Stimulated activated CD4-positive, alpha-beta T cell treated with anti-CD3 and anti-CD28 coated beads, Interleukin-4, amount 100 ng/mL, for 4 hours (primary cell): Measurements from ENCODE around the gene NDST1.
"Not testable (repeated sequence)": the region's sequence is repeated elsewhere in the genome, so short reads cannot be mapped to it uniquely, and the experiment has no call there.

Source experiments
- DNase-seq, 2 experiments: peaks; one replicate each; pipeline ENCODE4 v3.0.0-alpha.2; 2020

Gene NDST1

DNA sequence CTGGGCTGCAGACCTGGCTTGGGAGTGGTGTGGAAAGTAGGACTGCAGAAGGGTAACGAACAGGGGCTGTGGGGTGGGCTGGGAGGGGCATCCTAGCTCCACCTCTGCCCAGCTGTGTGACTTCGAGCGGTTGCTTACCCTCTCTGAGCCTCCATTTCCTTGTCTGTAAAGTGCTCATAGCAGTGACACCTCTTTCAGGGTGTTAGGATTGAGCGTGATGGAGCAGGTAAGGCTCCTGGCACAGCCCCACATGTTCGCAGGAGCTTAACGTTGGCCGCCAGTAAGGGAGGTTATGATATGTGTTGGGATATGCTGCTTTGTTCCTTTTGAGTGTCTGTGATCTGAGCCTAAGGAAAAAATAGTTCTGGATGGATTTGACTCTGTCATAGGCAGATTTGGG, 2.1 kb downstream of the NDST1 start:
- no peak for DNase-seq

DNA sequence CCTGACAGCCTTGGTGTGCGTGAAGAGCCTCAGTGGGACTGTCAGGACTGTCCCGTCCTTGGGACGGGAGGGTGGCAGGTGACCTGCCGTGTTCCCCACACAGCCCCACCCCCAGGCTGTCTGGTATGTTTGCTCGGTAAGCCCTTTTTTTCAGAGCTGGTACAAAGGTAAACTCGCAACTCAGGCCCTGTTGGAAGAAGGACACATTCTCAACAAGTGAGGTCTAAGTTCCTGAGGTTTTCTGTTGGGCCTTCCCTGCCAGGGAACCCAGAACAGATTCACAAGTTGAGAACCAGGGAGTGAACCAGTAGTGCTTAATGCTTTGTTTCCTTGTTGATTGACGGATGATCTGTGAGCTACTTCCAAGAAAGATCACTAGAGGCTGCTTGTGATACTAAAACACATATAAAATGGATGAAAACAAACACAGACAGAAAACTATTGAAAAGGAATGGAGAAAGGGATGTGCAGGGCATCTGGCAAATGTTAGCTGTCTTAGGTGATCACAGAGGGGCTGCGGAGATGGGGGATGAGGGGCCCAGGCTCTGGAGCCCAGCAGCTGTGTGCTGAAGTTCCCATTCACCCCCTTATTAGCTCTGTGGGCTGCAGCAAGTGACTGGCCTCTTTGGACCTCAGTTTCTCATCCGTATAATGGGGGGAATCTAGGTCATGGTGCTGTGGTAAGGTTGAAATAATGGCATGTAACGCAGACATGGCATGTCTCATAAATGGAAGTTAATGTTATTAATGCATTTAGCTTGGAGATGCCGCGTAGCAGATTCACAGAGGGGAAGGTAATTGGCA, 2.7 kb downstream of the NDST1 start:
- DNase-seq, result no peak

- no peak for DNase-seq
These were observed 3.8 kb downstream of the NDST1 start for GRCh38 chr5:150511578-150512367.

DNA sequence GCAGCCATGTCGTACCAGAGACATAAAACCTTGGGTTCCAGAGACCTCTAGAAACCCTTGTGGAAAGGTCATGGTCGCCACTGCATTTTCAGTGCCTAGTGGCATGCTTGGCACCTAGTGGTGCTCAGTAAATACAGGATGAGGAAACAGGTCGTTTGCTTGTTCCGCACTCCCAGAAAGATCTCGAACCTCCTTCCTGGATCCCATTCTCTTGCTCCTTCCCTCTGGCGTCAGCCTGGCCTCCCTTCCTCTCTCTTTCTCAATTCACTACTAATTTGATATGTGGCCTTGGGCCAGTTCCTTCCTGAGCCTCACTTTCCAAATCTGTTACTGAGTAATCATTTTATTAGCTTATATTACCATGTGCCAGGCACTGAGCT, 4.4 kb downstream of the NDST1 start:
- no peak for DNase-seq

- no peak for DNase-seq
These were observed 5.7 kb downstream of the NDST1 start for GRCh38 chr5:150513375-150514309.

GRCh38 chr5:150514708-150515211, 6.8 kb downstream of the NDST1 start:
- no peak for DNase-seq

DNA sequence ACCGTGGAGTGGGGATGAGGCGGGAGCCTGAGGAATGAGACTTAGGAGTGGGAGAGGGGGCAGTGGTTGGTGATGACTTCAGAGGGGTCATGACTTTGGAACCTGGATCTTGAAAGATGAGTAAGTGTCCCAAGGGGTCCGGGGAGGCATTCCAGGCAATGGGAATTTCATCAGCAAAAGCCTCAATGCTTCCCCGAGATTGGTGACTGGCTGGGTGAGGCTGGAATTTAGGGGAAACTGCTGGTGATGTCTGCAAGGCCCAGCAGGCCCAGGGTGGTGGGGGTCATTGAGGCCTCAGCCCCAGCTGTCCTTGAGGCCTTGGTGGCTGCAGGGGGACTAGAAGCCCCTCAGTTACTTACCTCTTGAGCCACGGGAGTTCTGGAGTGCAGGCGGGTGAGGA, 7.5 kb downstream of the NDST1 start:
- no peak for DNase-seq

DNA sequence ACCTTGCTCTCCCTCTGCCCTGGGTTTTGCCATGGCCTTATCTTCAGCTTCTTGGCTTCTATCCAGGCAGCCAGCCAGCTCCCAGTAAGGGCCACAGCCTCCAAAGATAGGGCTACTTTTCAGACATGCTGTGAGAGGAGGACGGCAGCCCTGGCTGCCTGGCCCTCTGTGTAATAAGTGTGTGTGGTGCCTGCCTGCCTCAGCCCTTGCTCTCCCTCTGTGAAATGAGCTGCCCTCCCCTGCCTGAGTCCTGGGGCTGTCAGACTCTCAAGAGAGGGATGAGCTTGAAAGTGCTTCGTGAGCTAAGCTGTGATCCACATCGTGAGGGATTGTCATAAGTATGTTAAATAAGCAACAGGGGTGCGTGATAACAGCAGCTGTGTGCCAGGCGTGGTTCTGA, 8.1 kb downstream of the NDST1 start:
- DNase-seq, result no peak

- no peak for DNase-seq
These were observed 9.6 kb downstream of the NDST1 start for GRCh38 chr5:150517272-150518152.

DNA sequence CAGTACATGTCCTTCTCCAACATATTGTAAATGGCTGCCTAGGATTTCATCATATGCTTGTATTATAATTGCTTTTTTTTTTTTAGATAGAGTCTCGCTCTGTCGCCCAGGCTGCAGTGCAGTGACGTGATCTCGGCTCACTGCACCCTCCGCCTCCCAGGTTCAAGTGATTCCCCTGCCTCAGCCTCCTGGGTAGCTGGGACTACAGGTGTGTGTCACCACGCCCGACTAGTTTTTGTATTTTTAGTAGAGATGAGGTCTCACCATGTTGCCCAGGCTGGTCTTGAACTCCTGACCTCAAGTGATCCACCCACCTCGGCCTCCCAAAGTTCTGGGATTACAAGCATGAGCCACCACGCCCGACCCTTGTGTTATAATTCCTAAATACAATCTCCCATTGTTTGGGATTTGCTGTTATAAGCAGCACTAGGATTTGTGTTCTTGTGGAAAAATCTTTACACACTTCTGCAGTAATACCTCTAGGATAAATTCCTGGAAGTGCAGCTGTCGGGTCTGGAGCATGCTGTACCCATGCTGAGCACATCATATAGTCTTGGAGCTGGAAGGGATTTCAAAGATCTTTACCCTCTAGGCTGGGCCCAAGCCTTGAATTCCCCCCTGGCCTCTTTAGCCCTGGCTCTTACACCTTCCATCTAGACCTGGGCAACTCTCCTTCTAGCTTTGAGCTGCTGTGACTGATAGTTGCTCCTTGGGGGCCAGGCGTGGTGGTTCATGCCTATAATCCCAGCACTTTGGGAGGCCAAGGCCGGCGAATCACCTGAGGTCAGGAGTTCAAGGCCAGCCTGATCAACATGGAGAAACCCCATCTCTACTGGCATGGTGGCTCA, 11.0 kb downstream of the NDST1 start:
- DNase-seq, result not testable (repeated sequence)

GRCh38 chr5:150519560-150519945, 11.6 kb downstream of the NDST1 start:
- DNase-seq, result no peak

DNA sequence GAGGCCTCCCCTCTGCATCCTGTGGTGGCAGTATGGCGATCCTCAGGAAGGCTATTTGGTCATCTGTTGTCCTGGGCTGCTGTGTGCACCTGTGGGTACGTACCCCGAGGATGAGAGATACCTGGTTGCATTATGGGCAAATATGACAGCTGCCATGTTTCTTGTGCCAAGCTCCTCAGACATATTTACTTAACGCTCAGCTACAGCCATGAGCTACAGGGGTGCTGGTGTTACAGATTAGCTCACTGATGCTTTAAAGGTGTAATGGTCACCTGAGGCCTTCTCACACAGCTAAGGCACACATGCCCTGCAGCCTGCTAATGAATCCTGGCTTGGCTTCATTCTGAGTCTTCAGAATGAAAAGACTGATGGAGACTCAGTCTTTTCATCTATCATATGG, 12.0 kb downstream of the NDST1 start:
- no peak for DNase-seq

GRCh38 chr5:150520747-150521521, 13.0 kb downstream of the NDST1 start:
- DNase-seq, result no peak

GRCh38 chr5:150521522-150521817, 13.5 kb downstream of the NDST1 start:
- DNase-seq, result no peak

- no peak for DNase-seq
These were observed 14.1 kb downstream of the NDST1 start for GRCh38 chr5:150521939-150522503.

DNA sequence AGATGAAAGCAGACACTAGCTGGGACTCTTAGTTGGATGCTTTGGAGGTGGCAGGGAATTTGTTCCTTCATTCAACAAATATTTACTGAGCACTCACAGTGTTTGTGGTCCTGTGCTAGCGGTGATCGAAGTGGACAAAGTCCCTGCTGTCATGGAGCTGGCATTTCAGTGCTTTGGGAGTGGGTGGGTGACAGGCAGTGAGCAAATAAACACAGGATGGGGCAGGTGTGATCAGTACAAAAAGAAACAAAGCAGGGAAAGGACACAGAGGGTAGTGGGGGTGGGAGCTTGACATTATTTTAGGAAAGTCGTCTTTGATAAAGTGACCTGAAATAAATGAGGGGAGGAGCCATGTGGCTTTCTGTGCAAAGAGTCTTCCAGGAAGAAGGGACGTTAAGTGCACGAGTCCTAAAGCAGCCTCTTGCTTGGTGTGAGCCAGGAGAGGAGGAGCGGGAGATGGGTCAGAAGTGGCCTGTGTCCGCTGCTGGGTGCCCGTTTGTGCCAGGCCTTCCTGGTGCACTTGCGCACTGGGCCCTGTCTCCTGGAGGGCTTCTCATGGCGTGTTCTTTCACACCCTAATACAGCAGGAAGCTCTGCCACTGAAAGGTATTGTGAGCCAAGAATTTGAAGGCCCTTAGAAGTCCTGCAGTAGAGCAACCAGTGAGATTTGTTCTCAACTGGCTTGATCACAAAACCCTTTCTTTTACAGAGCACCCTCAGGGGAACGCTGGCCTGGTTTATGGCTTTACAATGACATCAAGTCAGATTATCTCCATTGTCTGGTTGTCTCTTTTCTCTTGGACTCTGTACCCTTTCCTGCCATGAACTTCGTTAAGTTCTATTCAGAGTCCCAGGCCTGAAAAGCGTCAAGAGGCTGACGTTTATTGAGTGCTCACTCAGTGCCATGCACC, 14.8 kb downstream of the NDST1 start:
- no peak for DNase-seq

DNA sequence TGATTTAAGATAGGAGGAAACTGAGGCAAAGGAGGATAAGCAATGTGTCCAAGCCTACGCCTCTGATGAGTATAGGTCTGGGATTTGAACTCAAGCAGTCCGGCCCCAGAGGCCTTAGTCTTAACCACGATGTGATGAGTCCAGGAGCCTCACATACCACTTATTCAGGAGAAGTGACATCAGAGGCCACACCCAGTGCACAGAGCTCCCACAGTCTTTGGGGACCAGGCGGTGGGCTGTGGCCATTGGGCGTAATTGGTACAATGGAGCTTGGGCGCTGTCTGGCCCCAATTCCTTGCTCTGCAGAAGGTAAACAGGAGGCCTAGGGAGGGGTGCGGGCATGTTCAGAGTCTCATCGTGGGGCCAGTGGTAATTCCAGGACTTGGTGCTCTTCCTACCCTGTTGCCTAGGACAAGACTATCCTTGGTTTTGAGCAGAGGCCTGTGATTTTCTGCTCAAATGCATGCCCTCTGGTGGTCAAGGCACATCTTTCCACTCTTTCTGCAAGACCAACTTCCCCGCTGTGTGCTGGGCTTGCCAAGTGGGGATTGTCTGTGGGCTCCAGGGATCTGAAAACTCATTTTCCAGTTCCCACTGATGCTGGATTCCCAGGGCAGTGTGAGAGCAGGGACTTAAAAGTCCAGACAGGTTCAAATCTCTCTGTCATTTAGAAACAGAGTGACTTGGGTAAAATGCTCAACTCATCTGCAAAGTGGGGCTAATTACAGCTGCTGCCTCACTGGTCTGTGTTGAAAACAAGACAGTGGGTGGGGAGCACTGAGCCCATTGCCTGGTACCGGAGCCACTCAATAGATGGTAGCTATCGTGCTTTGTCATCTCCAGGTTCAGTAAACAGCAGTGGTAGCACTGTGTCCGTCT, 15.8 kb downstream of the NDST1 start:
- peak in 1 of 2 experiments; percentile 2 for DNase-seq

DNA sequence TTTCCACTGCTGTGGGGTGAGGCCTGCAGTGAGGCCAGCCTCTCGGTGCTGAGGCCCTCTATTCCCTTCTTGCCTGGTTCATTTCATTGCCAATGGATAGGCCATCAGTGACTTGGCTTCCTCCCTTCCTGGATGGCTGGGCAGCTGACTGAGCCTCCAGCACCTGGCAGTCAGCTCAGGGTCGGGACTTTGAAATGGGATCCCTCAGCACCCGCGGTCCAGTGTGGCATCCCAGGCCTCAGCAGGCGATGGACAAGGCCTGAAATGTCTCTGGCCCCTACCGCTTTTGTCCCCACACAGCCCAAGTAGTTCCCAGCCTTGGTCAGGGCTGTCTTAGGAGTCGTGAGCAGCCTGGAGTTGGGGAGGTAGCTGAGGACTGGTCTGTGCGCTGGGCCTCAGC, 17.2 kb downstream of the NDST1 start:
- DNase-seq, result no peak
